H1 (cell line): ENCODE measurements around the gene FEM1C. TPM values are rescaled to one million over a fixed set of nuclear protein-coding genes. Genes with fewer than 3 reads are reported as not detected.

ENCODE experiments used
- NANOG ChIP-seq: IDR thresholded peaks from 2 replicates; pipeline ENCODE4 v1.6.1; 2011; ENCODE audit warnings: low read length, low read depth, mild to moderate bottlenecking, inconsistent platforms; ENCODE audit not compliant: insufficient read depth, poor library complexity, severe bottlenecking
- SIRT6 ChIP-seq: IDR thresholded peaks from one replicate; pipeline ENCODE4 v1.7.1; 2012; ENCODE audit warnings: low read length, inconsistent platforms
- polyA plus RNA-seq, 7 experiments: library from polyadenylated mRNA; depleted of rRNA in 3 of 7; stranded (reverse) in 5 of 7; unstranded in 2 of 7; fragments of >200 nt in 5 of 7; fragments of 200-250 nt in 2 of 7; gene quantifications; 1 replicate in 5 of 7; 2 replicates in 1 of 7; 4 replicates in 1 of 7; pipeline versions ENCODE4 v1.2.1 to v1.2.3, GENCODE V29; 2011 to 2013; ENCODE audit warnings: missing spikeins in 2 of 7, mixed read lengths in 2 of 7
- total RNA-seq: library from RNA; stranded (reverse); fragmentation: NEBNext Ultra II Directional; extraction: Animal tissue kit (Norgen Biotek cat#: 25700); gene quantifications from 2 replicates; pipeline ENCODE4 v1.2.1, GENCODE V29; 2021
- TF ChIP-seq, protein P1 (sequence below): IDR thresholded peaks from 2 replicates; pipeline ENCODE4 v1.6.1; 2012; ENCODE audit warnings: low read length, inconsistent platforms

Gene FEM1C
- total and polyA plus RNA-seq, 2 of the 8 experiments (the other 6 are each of a cell fraction or from before 2014, with no cell fraction given) = 4.4 to 17.7 TPM

DNA sequence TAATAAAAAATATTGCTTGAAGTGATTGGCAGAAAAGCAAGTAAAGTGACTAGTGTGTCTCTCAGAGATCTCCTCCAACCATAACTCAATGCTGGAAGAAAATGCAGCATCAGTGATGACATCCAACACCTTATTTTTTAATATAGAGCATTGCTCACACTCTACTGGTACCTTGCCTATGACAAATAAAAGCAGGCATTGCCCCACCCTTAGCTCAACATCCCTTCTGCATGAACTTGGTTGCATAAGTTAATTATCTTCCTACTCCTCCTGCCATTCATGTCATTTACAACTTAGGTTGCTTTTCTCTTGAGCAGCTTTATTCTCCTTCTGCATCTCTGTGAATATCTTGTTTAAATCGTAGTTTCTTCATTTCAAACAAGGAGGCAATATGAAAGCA is 41.2 kb downstream of the FEM1C start (continued):
- TF ChIP-seq SIRT6 (no peak), NANOG (no peak)
- TF ChIP-seq, protein P1, sequence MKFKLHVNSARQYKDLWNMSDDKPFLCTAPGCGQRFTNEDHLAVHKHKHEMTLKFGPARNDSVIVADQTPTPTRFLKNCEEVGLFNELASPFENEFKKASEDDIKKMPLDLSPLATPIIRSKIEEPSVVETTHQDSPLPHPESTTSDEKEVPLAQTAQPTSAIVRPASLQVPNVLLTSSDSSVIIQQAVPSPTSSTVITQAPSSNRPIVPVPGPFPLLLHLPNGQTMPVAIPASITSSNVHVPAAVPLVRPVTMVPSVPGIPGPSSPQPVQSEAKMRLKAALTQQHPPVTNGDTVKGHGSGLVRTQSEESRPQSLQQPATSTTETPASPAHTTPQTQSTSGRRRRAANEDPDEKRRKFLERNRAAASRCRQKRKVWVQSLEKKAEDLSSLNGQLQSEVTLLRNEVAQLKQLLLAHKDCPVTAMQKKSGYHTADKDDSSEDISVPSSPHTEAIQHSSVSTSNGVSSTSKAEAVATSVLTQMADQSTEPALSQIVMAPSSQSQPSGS = no peak
